H9 (cell line): ENCODE data around the gene SNAI3. TPM values are rescaled to one million over a fixed set of nuclear protein-coding genes. Genes with fewer than 3 reads are reported as not detected.

Source experiments
- DNase-seq: peaks from one replicate; pipeline ENCODE4 v3.0.0-alpha.2; 2017
- H2AFZ ChIP-seq: one replicate; pipeline ENCODE4 v1.6.1; 2013; ENCODE audit warnings: mild to moderate bottlenecking, low read length, control low read depth, moderate library complexity
- H2AK5ac ChIP-seq: 2 replicates; pipeline ENCODE4 v1.6.1; 2013; ENCODE audit warnings: low read length, control low read depth, mixed read lengths; ENCODE audit not compliant: insufficient read length
- H2BK120ac ChIP-seq: one replicate; pipeline ENCODE4 v1.6.1; 2013; ENCODE audit warnings: low read depth, mild to moderate bottlenecking, low read length, control low read depth, inconsistent platforms; ENCODE audit not compliant: poor library complexity, severe bottlenecking
- H2BK12ac ChIP-seq: 2 replicates; pipeline ENCODE4 v1.6.1; 2013; ENCODE audit warnings: low read length, control low read depth, mixed read lengths, low read depth; ENCODE audit not compliant: insufficient read length
- H2BK15ac ChIP-seq: 2 replicates; pipeline ENCODE4 v1.6.1; 2013; ENCODE audit warnings: low read depth, low read length, control low read depth
- H2BK20ac ChIP-seq: one replicate; pipeline ENCODE4 v1.6.1; 2013; ENCODE audit warnings: low read depth, mild to moderate bottlenecking, low read length, control low read depth, inconsistent platforms; ENCODE audit not compliant: poor library complexity, severe bottlenecking
- H2BK5ac ChIP-seq: 2 replicates; pipeline ENCODE4 v1.6.1; 2013; ENCODE audit warnings: low read length, control low read depth, mixed read lengths; ENCODE audit not compliant: insufficient read length
- H3K14ac ChIP-seq: 2 replicates; pipeline ENCODE4 v1.6.1; 2013; ENCODE audit warnings: low read length, control low read depth; ENCODE audit not compliant: insufficient read depth
- H3K18ac ChIP-seq: 2 replicates; pipeline ENCODE4 v1.6.1; 2013; ENCODE audit warnings: low read depth, mild to moderate bottlenecking, mixed read lengths, low read length, control low read depth; ENCODE audit not compliant: insufficient read length
- H3K23ac ChIP-seq: 2 replicates; pipeline ENCODE4 v1.6.1; 2013; ENCODE audit warnings: low read length, control low read depth, mixed read lengths, low read depth; ENCODE audit not compliant: insufficient read length
- H3K23me2 ChIP-seq: 2 replicates; pipeline ENCODE4 v1.6.1; 2013; ENCODE audit warnings: low read depth, mild to moderate bottlenecking, mixed read lengths, low read length, control low read depth; ENCODE audit not compliant: insufficient read length, poor library complexity, severe bottlenecking
- H3K27ac ChIP-seq: 2 replicates; pipeline ENCODE4 v1.5.1; 2013; ENCODE audit warnings: low read length, control low read depth, mixed read lengths, low read depth; ENCODE audit not compliant: insufficient read length
- H3K27me3 ChIP-seq: 2 replicates; pipeline ENCODE4 v1.6.1; 2013; ENCODE audit warnings: low read length, control low read depth, inconsistent platforms; ENCODE audit not compliant: insufficient read depth
- H3K4ac ChIP-seq: 2 replicates; pipeline ENCODE4 v1.6.1; 2013; ENCODE audit warnings: low read depth, mild to moderate bottlenecking, control low read depth, inconsistent platforms, low read length, moderate library complexity
- H3K4me1 ChIP-seq: 2 replicates; pipeline ENCODE4 v1.6.1; 2013; ENCODE audit warnings: low read length, control low read depth, inconsistent platforms; ENCODE audit not compliant: insufficient read depth
- H3K4me2 ChIP-seq: 2 replicates; pipeline ENCODE4 v1.6.1; 2013; ENCODE audit warnings: low read length, control low read depth, mixed read lengths; ENCODE audit not compliant: insufficient read length, insufficient read depth
- H3K56ac ChIP-seq: 2 replicates; pipeline ENCODE4 v1.6.1; 2013; ENCODE audit warnings: low read depth, mild to moderate bottlenecking, mixed read lengths, low read length, control low read depth; ENCODE audit not compliant: insufficient read length
- H3K79me1 ChIP-seq: 2 replicates; pipeline ENCODE4 v1.6.1; 2013; ENCODE audit warnings: low read depth, mild to moderate bottlenecking, moderate library complexity, low read length, control low read depth, inconsistent platforms; ENCODE audit not compliant: insufficient read depth, poor library complexity, severe bottlenecking
- H3K79me2 ChIP-seq: 2 replicates; pipeline ENCODE4 v1.6.1; 2013; ENCODE audit warnings: low read length, control low read depth, inconsistent platforms; ENCODE audit not compliant: insufficient read depth
- H3K9ac ChIP-seq: 2 replicates; pipeline ENCODE4 v1.6.1; 2013; ENCODE audit warnings: low read length, control low read depth, mixed read lengths; ENCODE audit not compliant: insufficient read length; ENCODE audit errors: extremely low read depth
- H3K9me3 ChIP-seq: one replicate; pipeline ENCODE4 v1.6.1; 2013; ENCODE audit warnings: low read depth, low read length, inconsistent platforms; ENCODE audit not compliant: control insufficient read depth
- H3T11ph ChIP-seq: one replicate; pipeline ENCODE4 v1.6.1; 2013; ENCODE audit warnings: mild to moderate bottlenecking, low read length, control low read depth, inconsistent platforms
- H4K20me1 ChIP-seq: one replicate; pipeline ENCODE4 v1.6.1; 2013; ENCODE audit not compliant: control insufficient read depth, insufficient read length, insufficient read depth
- H4K5ac ChIP-seq: 2 replicates; pipeline ENCODE4 v1.6.1; 2013; ENCODE audit warnings: low read depth, mild to moderate bottlenecking, mixed read lengths, low read length, control low read depth; ENCODE audit not compliant: insufficient read length
- H4K8ac ChIP-seq: replicated peaks from 2 replicates; pipeline ENCODE4 v1.6.1; 2013; ENCODE audit warnings: low read length, control low read depth, mixed read lengths, low read depth; ENCODE audit not compliant: insufficient read length
- H4K91ac ChIP-seq: 2 replicates; pipeline ENCODE4 v1.6.1; 2013; ENCODE audit warnings: low read depth, mild to moderate bottlenecking, moderate library complexity, mixed read lengths, low read length, control low read depth; ENCODE audit not compliant: insufficient read length
- H3K27ac Mint-ChIP-seq, 3 experiments: 2 replicates in 2 of 3; 3 replicates in 1 of 3; pipeline ENCODE4 v1.8.0; 2020 to 2021; ENCODE audit warnings: mixed read lengths in 3 of 3, mild to moderate bottlenecking in 1 of 3, moderate library complexity in 1 of 3
- H3K27me3 Mint-ChIP-seq: 2 replicates; pipeline ENCODE4 v1.8.0; 2021; ENCODE audit warnings: low read depth, mild to moderate bottlenecking, moderate library complexity, mixed read lengths
- H3K36me3 Mint-ChIP-seq, 3 experiments: 2 replicates in 2 of 3; 3 replicates in 1 of 3; pipeline ENCODE4 v1.8.0; 2020 to 2021; ENCODE audit warnings: low read depth in 3 of 3, mixed read lengths in 3 of 3; ENCODE audit not compliant: insufficient read depth in 1 of 3
- H3K4me1 Mint-ChIP-seq, 2 experiments: 2 replicates each; pipeline ENCODE4 v1.8.0; 2020; ENCODE audit warnings: mixed read lengths in 2 of 2
- H3K4me3 Mint-ChIP-seq, 2 experiments: 2 replicates in 1 of 2; 3 replicates in 1 of 2; pipeline ENCODE4 v1.8.0; 2020 to 2021; ENCODE audit warnings: mild to moderate bottlenecking in 2 of 2, mixed read lengths in 2 of 2, moderate library complexity in 1 of 2
- H3K9me3 Mint-ChIP-seq, 2 experiments: 2 replicates in 1 of 2; 3 replicates in 1 of 2; pipeline ENCODE4 v1.8.0; 2020; ENCODE audit warnings: mild to moderate bottlenecking in 2 of 2, mixed read lengths in 2 of 2, moderate library complexity in 1 of 2
- WGBS: extraction: QIAGEN DNeasy Blood & Tissue Kit; methylation state at CpG from one replicate; pipeline ENCODE4 v1.1.7; 2013; ENCODE audit warnings: missing lambda C conversion rate, low lambda C conversion rate, mixed read lengths; ENCODE audit not compliant: insufficient read length; ENCODE audit errors: extremely low coverage; 5-methylcytosine and 5-hydroxymethylcytosine counted together
- total RNA-seq: library from RNA; stranded (reverse); gene quantifications from 2 replicates; pipeline ENCODE4 v1.2.1, GENCODE V29; 2021
- TF ChIP-seq, protein P1 (sequence below): fragments of 200-600 bp; sonication (generic); conservative IDR thresholded peaks from 3 replicates; pipeline ENCODE4 v1.8.0; 2021; ENCODE audit warnings: antibody characterized with exemption, mild to moderate bottlenecking

SNAI3 gene
- total RNA-seq, 1 experiment from 2014 or later = 3.2 TPM

DNA sequence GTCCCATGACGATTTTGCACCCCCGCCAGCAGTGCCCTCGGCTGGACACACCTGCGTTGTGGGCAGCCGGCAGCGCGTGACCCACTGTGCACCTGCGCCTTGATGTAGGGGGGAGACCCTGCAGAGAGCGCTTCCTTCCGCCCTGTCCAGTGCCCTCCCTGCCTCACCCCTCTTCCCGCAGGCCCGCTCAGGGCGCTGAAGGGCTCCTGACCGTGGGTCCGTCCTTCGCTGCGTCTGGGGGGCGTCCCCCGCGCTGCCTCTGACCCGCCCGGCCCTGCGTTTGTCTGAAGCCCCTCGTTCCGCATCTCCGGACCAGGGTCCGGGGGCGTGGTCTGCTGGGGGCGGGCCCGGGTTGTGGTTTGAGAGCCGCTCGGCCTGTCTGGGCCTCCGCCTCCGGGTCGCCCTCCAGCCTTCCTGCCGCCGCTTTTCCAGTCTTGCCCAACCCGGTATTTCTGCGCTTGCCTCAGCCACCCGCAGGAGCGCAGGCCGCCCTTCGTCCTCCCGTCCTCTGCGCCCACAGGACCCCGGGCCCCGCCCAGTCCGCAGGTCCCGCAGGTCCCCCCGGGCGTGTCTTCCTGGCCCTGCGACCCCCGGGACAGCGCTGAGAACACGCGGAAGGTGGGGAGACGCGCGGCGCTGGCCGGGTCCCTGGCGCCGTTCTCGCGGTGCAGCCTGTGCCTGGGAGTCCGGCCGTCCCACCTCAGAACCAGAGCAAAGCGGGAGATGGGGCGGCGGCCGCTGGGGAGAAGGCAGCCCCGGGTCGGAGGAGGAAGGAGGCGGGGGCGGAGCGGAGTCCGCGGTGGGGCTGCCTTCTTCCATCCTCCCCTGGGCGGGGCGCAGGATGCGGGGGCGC lies 51.9 kb downstream of the SNAI3 start:
- WGBS = no CpG with 5 or more reads among the region's 82 CpGs
- no peak overlapping the region for H3T11ph ChIP-seq
- H3K9me3 Mint-ChIP-seq = no peaks in the 10 kb centered on the region; a peak in 1 of 5 replicates
- no peak overlapping the region for H4K5ac ChIP-seq
- H4K8ac ChIP-seq = no peak overlapping the region
- no peaks in the 10 kb centered on the region; the same call in 1 of the 2 replicates for H3K4me1 ChIP-seq
- H3K27ac Mint-ChIP-seq = no peak overlapping the region
- no peak overlapping the region for H3K18ac ChIP-seq
- H4K91ac ChIP-seq = no peak overlapping the region
- H4K20me1 ChIP-seq = no peaks in the 10 kb centered on the region
- H3K14ac ChIP-seq = peak overlapping the region; percentile 32; the same call in 1 of the 2 replicates
- no peak overlapping the region for H2AFZ ChIP-seq
- no peak overlapping the region for H3K27ac ChIP-seq
- H2BK15ac ChIP-seq = no peak overlapping the region
- H3K4me2 ChIP-seq = peak overlapping the region; percentile 54
- peaks cover 15% of the 10 kb centered on the region for H3K23me2 ChIP-seq
- no peak overlapping the region for H3K4ac ChIP-seq
- no peak overlapping the region for H2BK5ac ChIP-seq
- H3K27me3 Mint-ChIP-seq = peaks cover 18% of the 10 kb centered on the region
- no peak overlapping the region for H3K9ac ChIP-seq
- H3K36me3 Mint-ChIP-seq = peaks cover 5 to 22% (median 22%) of the 10 kb centered on the region in 3 experiments; a peak in 6 of 7 replicates
- H2BK120ac ChIP-seq = no peak overlapping the region
- no peak overlapping the region for H2AK5ac ChIP-seq
- no peaks in the 10 kb centered on the region for H3K27me3 ChIP-seq
- H2BK12ac ChIP-seq = no peak overlapping the region
- H3K23ac ChIP-seq = no peak overlapping the region
- peaks cover 16 to 32% of the 10 kb centered on the region in 2 experiments for H3K4me1 Mint-ChIP-seq
- H3K4me3 Mint-ChIP-seq = peak overlapping the region; percentile 61 to 80
- no peaks in the 10 kb centered on the region for H3K79me2 ChIP-seq
- peak; percentile 85 for DNase-seq
- no peak overlapping the region for H3K56ac ChIP-seq
- TF ChIP-seq, protein P1, sequence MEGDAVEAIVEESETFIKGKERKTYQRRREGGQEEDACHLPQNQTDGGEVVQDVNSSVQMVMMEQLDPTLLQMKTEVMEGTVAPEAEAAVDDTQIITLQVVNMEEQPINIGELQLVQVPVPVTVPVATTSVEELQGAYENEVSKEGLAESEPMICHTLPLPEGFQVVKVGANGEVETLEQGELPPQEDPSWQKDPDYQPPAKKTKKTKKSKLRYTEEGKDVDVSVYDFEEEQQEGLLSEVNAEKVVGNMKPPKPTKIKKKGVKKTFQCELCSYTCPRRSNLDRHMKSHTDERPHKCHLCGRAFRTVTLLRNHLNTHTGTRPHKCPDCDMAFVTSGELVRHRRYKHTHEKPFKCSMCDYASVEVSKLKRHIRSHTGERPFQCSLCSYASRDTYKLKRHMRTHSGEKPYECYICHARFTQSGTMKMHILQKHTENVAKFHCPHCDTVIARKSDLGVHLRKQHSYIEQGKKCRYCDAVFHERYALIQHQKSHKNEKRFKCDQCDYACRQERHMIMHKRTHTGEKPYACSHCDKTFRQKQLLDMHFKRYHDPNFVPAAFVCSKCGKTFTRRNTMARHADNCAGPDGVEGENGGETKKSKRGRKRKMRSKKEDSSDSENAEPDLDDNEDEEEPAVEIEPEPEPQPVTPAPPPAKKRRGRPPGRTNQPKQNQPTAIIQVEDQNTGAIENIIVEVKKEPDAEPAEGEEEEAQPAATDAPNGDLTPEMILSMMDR = no peak
- H3K9me3 ChIP-seq = no peaks in the 10 kb centered on the region
- H2BK20ac ChIP-seq = no peak overlapping the region
- no peaks in the 10 kb centered on the region for H3K79me1 ChIP-seq
